Muscle of arm (tissue), 12 donors: Measurements from ENCODE around the gene HMCN2. TPM values are rescaled to one million over a fixed set of nuclear protein-coding genes. Genes with fewer than 3 reads are reported as not detected.
"Not testable (repeated sequence)": the region's sequence is repeated elsewhere in the genome, so short reads cannot be mapped to it uniquely, and the experiment has no call there.

Experiments
- DNase-seq: peaks from one replicate; pipeline ENCODE4 v3.0.0-alpha.2; 2013
- polyA plus RNA-seq, 12 donors: library from polyadenylated mRNA; unstranded; fragments of 120-200 nt; gene quantifications; one replicate each; pipeline ENCODE4 v1.2.1, GENCODE V29; 2013; ENCODE audit not compliant: insufficient read length in 12 of 12

The HMCN2 gene
- polyA plus RNA-seq, 12 donors, result 4.8 to 19.1 (median 8.6) TPM; not detected in 1

GRCh38 chr9:130264414-130265350 is 878 bp upstream of the HMCN2 start:
- DNase-seq, result no peak

GRCh38 chr9:130266236-130267098 is 907 bp downstream of the HMCN2 start:
- no peak for DNase-seq

GRCh38 chr9:130267930-130268329 is 2.4 kb downstream of the HMCN2 start:
- no peak for DNase-seq

- DNase-seq, result no peak
Observed at GRCh38 chr9:130268521-130269211, 3.1 kb downstream of the HMCN2 start.

- DNase-seq, result no peak
Observed at GRCh38 chr9:130271473-130271872, 5.9 kb downstream of the HMCN2 start.

GRCh38 chr9:130275156-130275555 is 9.6 kb downstream of the HMCN2 start:
- DNase-seq, result no peak

- DNase-seq, result no peak
Observed at GRCh38 chr9:130276121-130276520, 10.6 kb downstream of the HMCN2 start.

GRCh38 chr9:130276955-130277354 is 11.4 kb downstream of the HMCN2 start:
- no peak for DNase-seq

GRCh38 chr9:130277525-130277924 is 12.0 kb downstream of the HMCN2 start:
- DNase-seq, result not testable (repeated sequence)

- no peak for DNase-seq
Observed at GRCh38 chr9:130283539-130284248, 18.1 kb downstream of the HMCN2 start.

GRCh38 chr9:130284249-130284625 is 18.7 kb downstream of the HMCN2 start:
- DNase-seq, result no peak

GRCh38 chr9:130284690-130285089 is 19.1 kb downstream of the HMCN2 start:
- no peak for DNase-seq

- DNase-seq, result no peak
Observed at GRCh38 chr9:130285271-130285670, 19.7 kb downstream of the HMCN2 start.

- DNase-seq, result no peak
Observed at GRCh38 chr9:130286072-130286770, 20.7 kb downstream of the HMCN2 start.

GRCh38 chr9:130286781-130287428 is 21.3 kb downstream of the HMCN2 start:
- DNase-seq, result no peak

GRCh38 chr9:130287736-130288135 is 22.2 kb downstream of the HMCN2 start:
- DNase-seq, result no peak

GRCh38 chr9:130288393-130288792 is 22.8 kb downstream of the HMCN2 start:
- no peak for DNase-seq

- DNase-seq, result no peak
Observed at GRCh38 chr9:130288926-130289690, 23.5 kb downstream of the HMCN2 start.

- DNase-seq, result peak; percentile 83
Observed at GRCh38 chr9:130289711-130290241, 24.2 kb downstream of the HMCN2 start.
